MCF 10A (cell line): ENCODE data around the gene VAV2. TPM values are rescaled to one million over a fixed set of nuclear protein-coding genes. Genes with fewer than 3 reads are reported as not detected.

Experiments
- BruUV-seq: library from RNA; stranded (reverse); fragments of 400-500 nt; replicated peaks from 2 replicates; lab custom pipeline; 2021; lab: Mats Ljungman, UMichigan
- CTCF ChIA-PET: fragments of 300-600 bp; sonication (Branson Sonifier 250); formaldehyde crosslinking; extraction: SDS; loops from one replicate; lab custom pipeline; 2021; ENCODE audit warnings: antibody characterized with exemption, inconsistent platforms; lab: Yijun Ruan, JAX
- POLR2A ChIA-PET: fragments of 300-600, 350-650 bp; sonication (Branson Sonifier 250); formaldehyde crosslinking; extraction: SDS; loops from one replicate; lab custom pipeline; 2020; ENCODE audit warnings: antibody characterized with exemption, inconsistent platforms; lab: Yijun Ruan, JAX
- DNase-seq: peaks from one replicate; pipeline ENCODE4 v3.0.0-alpha.2; 2018; ENCODE audit not compliant: unreplicated experiment
- H3K27ac Mint-ChIP-seq: one replicate; pipeline ENCODE4 v1.8.0; 2022; ENCODE audit warnings: mild to moderate bottlenecking, low read depth, mixed read lengths; ENCODE audit not compliant: unreplicated experiment
- H3K27me3 Mint-ChIP-seq: one replicate; pipeline ENCODE4 v1.8.0; 2022; ENCODE audit warnings: mixed read lengths; ENCODE audit not compliant: insufficient read depth, unreplicated experiment
- H3K36me3 Mint-ChIP-seq: one replicate; pipeline ENCODE4 v1.8.0; 2022; ENCODE audit warnings: mild to moderate bottlenecking, moderate library complexity, mixed read lengths; ENCODE audit not compliant: insufficient read depth, unreplicated experiment
- H3K4me1 Mint-ChIP-seq: one replicate; pipeline ENCODE4 v1.8.0; 2022; ENCODE audit warnings: mixed read lengths; ENCODE audit not compliant: insufficient read depth, unreplicated experiment
- H3K4me3 Mint-ChIP-seq: one replicate; pipeline ENCODE4 v1.8.0; 2022; ENCODE audit warnings: mild to moderate bottlenecking, moderate library complexity, mixed read lengths; ENCODE audit not compliant: unreplicated experiment
- H3K9me3 Mint-ChIP-seq: one replicate; pipeline ENCODE4 v1.8.0; 2022; ENCODE audit warnings: mixed read lengths; ENCODE audit not compliant: unreplicated experiment
- CTCF ChIP-seq: fragments of 200-600 bp; IDR thresholded peaks from one replicate; pipeline ENCODE4 v1.8.0; 2022; ENCODE audit warnings: antibody characterized with exemption, mild to moderate bottlenecking; ENCODE audit not compliant: unreplicated experiment
- intact Hi-C: fragments of 100-400 bp; cut with micrococcal nuclease; formaldehyde crosslinking; loops from 2 replicates; pipeline ENCODE4 v1.14.1; 2022
- total RNA-seq: library from RNA; stranded (reverse); gene quantifications from 2 replicates; pipeline ENCODE4 v1.2.3, GENCODE V29; 2022

VAV2 gene
- total RNA-seq, 1 experiment from 2014 or later = 31.0 TPM

DNA sequence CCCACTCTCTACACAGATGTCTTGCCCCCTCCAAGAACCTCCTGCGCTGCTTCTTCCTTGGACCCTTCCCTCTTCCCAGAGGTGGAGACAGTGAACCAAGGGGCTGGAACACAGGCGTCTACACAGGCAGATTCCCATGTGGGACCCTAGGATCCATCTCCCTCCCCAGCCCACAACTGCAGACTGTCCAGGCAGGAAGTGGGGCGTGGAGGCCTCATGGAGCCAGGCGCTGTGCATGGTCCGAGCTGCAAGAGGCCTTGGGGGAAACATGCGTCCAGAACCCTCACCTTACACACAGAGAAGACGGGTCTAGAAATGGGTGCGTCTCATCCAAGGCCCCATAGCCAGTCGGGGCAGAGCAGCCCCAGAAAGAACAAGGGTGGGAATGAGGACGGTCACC is 117.5 kb downstream of the VAV2 start:
- peak overlapping the region; percentile 45 for H3K4me3 Mint-ChIP-seq
- no peaks in the 10 kb centered on the region for H3K36me3 Mint-ChIP-seq
- no peaks in the 10 kb centered on the region for H3K27me3 Mint-ChIP-seq
- H3K4me1 Mint-ChIP-seq = peaks cover 40% of the 10 kb centered on the region
- TF ChIP-seq CTCF = no peak
- no TSS peak for BruUV-seq
- no peak for DNase-seq
- intact Hi-C loops = loop anchor here (1.0 to 2.0 kb wide), 2 partner anchors 70 to 119 kb away; no protein-coding TSS in a partner anchor
- ChIA-PET CTCF (interaction anchor here (0.5 to 1.4 kb wide), 8 partner anchors 22 to 641 kb away, joined by 3 to 5 read pairs (median 3); no protein-coding TSS in a partner anchor), POLR2A (interaction anchor here (1.2 to 3.1 kb wide), 8 partner anchors 7 to 181 kb away, joined by 3 to 15 read pairs (median 8); no protein-coding TSS in a partner anchor)
- H3K27ac Mint-ChIP-seq = peak overlapping the region; percentile 87
- no peaks in the 10 kb centered on the region for H3K9me3 Mint-ChIP-seq

- no peaks in the 10 kb centered on the region for H3K27me3 Mint-ChIP-seq
- peaks cover 39% of the 10 kb centered on the region for H3K4me1 Mint-ChIP-seq
- no TSS peak for BruUV-seq
- no peak for TF ChIP-seq CTCF
- peak overlapping the region; percentile 45 for H3K4me3 Mint-ChIP-seq
- H3K27ac Mint-ChIP-seq = peak overlapping the region; percentile 87
- no peaks in the 10 kb centered on the region for H3K9me3 Mint-ChIP-seq
- POLR2A ChIA-PET = interaction anchor here (0.6 to 3.1 kb wide), 9 partner anchors 8 to 181 kb away, joined by 3 to 15 read pairs (median 6); no protein-coding TSS in a partner anchor
- intact Hi-C loops = loop anchor here (1.0 to 2.0 kb wide), 2 partner anchors 71 to 119 kb away; no protein-coding TSS in a partner anchor
- no peaks in the 10 kb centered on the region for H3K36me3 Mint-ChIP-seq
- CTCF ChIA-PET = interaction anchor here (0.6 to 1.9 kb wide), 11 partner anchors 10 to 642 kb away, joined by 3 to 13 read pairs (median 3); no protein-coding TSS in a partner anchor
- DNase-seq = peak; percentile 92
Measured at GRCh38 chr9:133874060-133874657, 118.0 kb downstream of the VAV2 start.

DNA sequence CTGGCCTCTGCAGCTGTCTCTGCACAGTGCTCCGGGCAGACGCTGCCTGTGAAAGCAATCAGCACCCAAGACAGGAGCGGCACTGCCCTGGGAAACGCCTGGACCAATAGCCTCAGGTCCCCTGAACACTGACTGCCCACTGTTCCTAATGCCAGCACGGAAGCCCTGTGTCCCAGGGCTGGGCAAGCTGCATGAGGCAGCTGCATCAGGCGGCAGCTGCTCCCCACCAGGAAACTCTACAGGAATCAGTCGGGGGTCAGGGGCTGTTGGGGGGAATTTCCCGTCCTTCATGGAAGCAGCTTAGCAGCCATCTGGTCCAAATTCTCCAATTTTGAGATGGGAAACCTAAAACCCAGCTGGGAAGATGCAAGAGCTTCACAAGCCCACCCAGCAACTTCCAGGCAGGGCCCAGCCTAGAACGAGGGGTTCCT is 118.6 kb downstream of the VAV2 start:
- no TSS peak for BruUV-seq
- POLR2A ChIA-PET = interaction anchor here (1.2 to 3.1 kb wide), 8 partner anchors 9 to 182 kb away, joined by 3 to 15 read pairs (median 8); no protein-coding TSS in a partner anchor
- Mint-ChIP-seq H3K4me1 (peaks cover 39% of the 10 kb centered on the region), H3K27ac (peak overlapping the region; percentile 87), H3K36me3 (no peaks in the 10 kb centered on the region), H3K9me3 (no peaks in the 10 kb centered on the region), H3K27me3 (no peaks in the 10 kb centered on the region), H3K4me3 (peak overlapping the region; percentile 45)
- intact Hi-C loops = no loop called here
- peak; percentile 42 for DNase-seq
- CTCF ChIA-PET = interaction anchor here (0.6 to 1.9 kb wide), 7 partner anchors 9 to 969 kb away, joined by 3 to 13 read pairs (median 4); no protein-coding TSS in a partner anchor
- TF ChIP-seq CTCF = no peak

GRCh38 chr9:133873009-133873408 is 119.1 kb downstream of the VAV2 start:
- POLR2A ChIA-PET = interaction anchor here (0.8 to 3.1 kb wide), 6 partner anchors 9 to 120 kb away, joined by 3 to 15 read pairs (median 10); no protein-coding TSS in a partner anchor
- Mint-ChIP-seq H3K4me1 (peaks cover 39% of the 10 kb centered on the region), H3K27me3 (no peaks in the 10 kb centered on the region), H3K36me3 (no peaks in the 10 kb centered on the region), H3K4me3 (peak overlapping the region; percentile 45), H3K27ac (peak overlapping the region; percentile 87), H3K9me3 (no peaks in the 10 kb centered on the region)
- DNase-seq = peak; percentile 6
- no peak for TF ChIP-seq CTCF
- intact Hi-C loops = no loop called here
- no TSS peak for BruUV-seq
- CTCF ChIA-PET = interaction anchor here (0.6 to 1.9 kb wide), 4 partner anchors 79 to 968 kb away, joined by 3 to 13 read pairs (median 4); no protein-coding TSS in a partner anchor
